Mammary epithelial cell (primary cell): ENCODE results near the gene ANKLE2.

Experiments
- EZH2 ChIP-seq: IDR thresholded peaks from 2 replicates; pipeline ENCODE4 v1.6.1; 2012; ENCODE audit warnings: low read length, inconsistent platforms, borderline replicate concordance
- TF ChIP-seq, protein P1 (sequence below), 2 donors: IDR thresholded peaks in 1 of 2; conservative IDR thresholded peaks in 1 of 2; 2 replicates each; pipeline ENCODE4 v1.5.1; 2011 to 2012; ENCODE audit warnings: inconsistent platforms in 2 of 2, low read length in 2 of 2, mild to moderate bottlenecking in 2 of 2, control low read depth in 1 of 2, low read depth in 1 of 2; ENCODE audit not compliant: insufficient read depth in 1 of 2; ENCODE audit errors: extremely low read depth in 1 of 2

GRCh38 chr12:132720606-132721345 lies 40.9 kb downstream of the ANKLE2 start:
- TF ChIP-seq, protein P1, sequence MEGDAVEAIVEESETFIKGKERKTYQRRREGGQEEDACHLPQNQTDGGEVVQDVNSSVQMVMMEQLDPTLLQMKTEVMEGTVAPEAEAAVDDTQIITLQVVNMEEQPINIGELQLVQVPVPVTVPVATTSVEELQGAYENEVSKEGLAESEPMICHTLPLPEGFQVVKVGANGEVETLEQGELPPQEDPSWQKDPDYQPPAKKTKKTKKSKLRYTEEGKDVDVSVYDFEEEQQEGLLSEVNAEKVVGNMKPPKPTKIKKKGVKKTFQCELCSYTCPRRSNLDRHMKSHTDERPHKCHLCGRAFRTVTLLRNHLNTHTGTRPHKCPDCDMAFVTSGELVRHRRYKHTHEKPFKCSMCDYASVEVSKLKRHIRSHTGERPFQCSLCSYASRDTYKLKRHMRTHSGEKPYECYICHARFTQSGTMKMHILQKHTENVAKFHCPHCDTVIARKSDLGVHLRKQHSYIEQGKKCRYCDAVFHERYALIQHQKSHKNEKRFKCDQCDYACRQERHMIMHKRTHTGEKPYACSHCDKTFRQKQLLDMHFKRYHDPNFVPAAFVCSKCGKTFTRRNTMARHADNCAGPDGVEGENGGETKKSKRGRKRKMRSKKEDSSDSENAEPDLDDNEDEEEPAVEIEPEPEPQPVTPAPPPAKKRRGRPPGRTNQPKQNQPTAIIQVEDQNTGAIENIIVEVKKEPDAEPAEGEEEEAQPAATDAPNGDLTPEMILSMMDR (conservative IDR thresholded peaks at IDR 0.05 in 1 of 2, IDR thresholded peaks at IDR 0.05 in 1 of 2; ENCODE audit: extremely low read depth in 1 of 2, insufficient read depth in 1 of 2, low read depth in 1 of 2, low read length in 2 of 2): no peak
- no peak for TF ChIP-seq EZH2
